ENCODE data around the gene RNF180. TPM values are rescaled to one million over a fixed set of nuclear protein-coding genes. Genes with fewer than 3 reads are reported as not detected.

The RNF180 gene
- total and polyA plus RNA-seq, 2 donors (not counting 3 experiments of a cell fraction or from before 2014, with no cell fraction given), result 0.62 to 5.6 TPM

- no peak for TF ChIP-seq JUN (IDR thresholded peaks at IDR 0.05; ENCODE audit: borderline replicate concordance, insufficient read depth, insufficient read length, low read depth)
- no peak for TF ChIP-seq EZH2 (IDR thresholded peaks at IDR 0.05; ENCODE audit: borderline replicate concordance, low read depth, low read length, severe bottlenecking)
- no peak for TF ChIP-seq FOS (IDR thresholded peaks at IDR 0.05; ENCODE audit: borderline replicate concordance, insufficient read depth, low read length)
- TF ChIP-seq CTCF (IDR thresholded peaks at IDR 0.05; ENCODE audit: extremely low read depth in 1 of 2, insufficient read depth in 1 of 2, low read depth in 1 of 2, low read length in 2 of 2), result no peak
- TF ChIP-seq POLR2AphosphoS5 (IDR thresholded peaks at IDR 0.05; ENCODE audit: insufficient read depth, low read depth, low read length), result no peak
- no peak for TF ChIP-seq GATA2 (IDR thresholded peaks at IDR 0.05; ENCODE audit: insufficient read depth, insufficient read length, low read depth, low read length)
- TF ChIP-seq MAX (IDR thresholded peaks at IDR 0.05; ENCODE audit: insufficient read depth, insufficient read length), result no peak
- no peak for TF ChIP-seq MYC (IDR thresholded peaks at IDR 0.05; ENCODE audit: low read depth, low read length)
- TF ChIP-seq POLR2A (IDR thresholded peaks at IDR 0.05; ENCODE audit: low read depth, low read length), result no peak
- ChIA-PET POLR2A (no interaction called here), CTCF (interaction anchor here (0.6 to 1.2 kb wide), 2 partner anchors 18 to 64 kb away, joined by 3 read pairs; no protein-coding TSS in a partner anchor)
- H4K20me1 ChIP-seq (replicated peaks; ENCODE audit: control insufficient read depth, extremely low read depth, insufficient read depth, low read length), result no peaks in the 10 kb centered on the region
- H3K9ac ChIP-seq (replicated peaks; ENCODE audit: extremely low read depth, insufficient read depth, low read length), result no peak overlapping the region
- H3K4me2 ChIP-seq (ENCODE audit: insufficient read depth, low read length), result no peak overlapping the region
- FAIRE-seq (no peak), DNase-seq (ENCODE audit: low read depth, low spot score) (no peak)
- no peak overlapping the region for H3K27ac ChIP-seq (ENCODE audit: insufficient read depth, low read depth, low read length)
- peaks cover 6% of the 10 kb centered on the region for H3K4me1 ChIP-seq (ENCODE audit: control insufficient read depth, extremely low read depth, insufficient read depth, low read length)
- no peaks in the 10 kb centered on the region for H3K9me1 ChIP-seq (replicated peaks; ENCODE audit: control insufficient read depth, extremely low read depth, insufficient read depth, low read length)
- no peak overlapping the region for H2AFZ ChIP-seq (ENCODE audit: low read depth, low read length)
- BruUV-seq (replicated peaks), result no TSS peak
- no peaks in the 10 kb centered on the region for H3K9me3 ChIP-seq (replicated peaks; ENCODE audit: control insufficient read depth, insufficient read depth, low read length)
- H3K4me3 ChIP-seq (replicated peaks in 1 of 3; ENCODE audit: insufficient read depth in 1 of 3, low read depth in 1 of 3, low read length in 3 of 3), result no peak overlapping the region
- peaks cover 13 to 18% of the 10 kb centered on the region in 2 experiments for H3K27me3 ChIP-seq (ENCODE audit: control insufficient read depth in 2 of 2, insufficient read depth in 2 of 2, low read length in 2 of 2)
- dilution Hi-C loops (cut with MboI; ENCODE audit: extremely low pct_ligation_motif_present, low sequenced_read_pairs), result no loop called here
- intact Hi-C loops (cut with micrococcal nuclease), result no loop called here
- no peaks in the 10 kb centered on the region for H3K79me2 ChIP-seq (ENCODE audit: control insufficient read depth, insufficient read depth, low read length)
- no peaks in the 10 kb centered on the region for H3K36me3 ChIP-seq (ENCODE audit: control insufficient read depth in 2 of 2, extremely low read depth in 1 of 2, insufficient read depth in 2 of 2, low read length in 2 of 2)
Measured at GRCh38 chr5:64164166-64164565, 1.5 kb upstream of the RNF180 start.

All from endothelial cell of umbilical vein (primary cell).